Vagina (tissue), 2 donors: Measurements from ENCODE around the gene SLC44A1.

ENCODE experiments used
- CTCF ChIP-seq, 3 experiments: fragments of 450-650 bp in 2 of 3; fragments of 200-600 bp in 1 of 3; sonication (generic) in 1 of 3; IDR thresholded peaks; one replicate each; pipeline ENCODE4 v1.5.1; 2017 to 2019; ENCODE audit warnings: antibody characterized with exemption in 3 of 3, mild to moderate bottlenecking in 2 of 3, moderate library complexity in 2 of 3
- POLR2AphosphoS5 ChIP-seq, 2 donors: sonication (generic); formaldehyde crosslinking; IDR thresholded peaks; one replicate each; pipeline ENCODE4 v1.9.0; 2017; ENCODE audit warnings: antibody characterized with exemption in 2 of 2, mild to moderate bottlenecking in 2 of 2, low read depth in 1 of 2; ENCODE audit not compliant: insufficient read depth in 1 of 2

- TF ChIP-seq CTCF (IDR thresholded peaks at IDR 0.05) (no peak), POLR2AphosphoS5 (IDR thresholded peaks at IDR 0.05; ENCODE audit: insufficient read depth in 1 of 2, low read depth in 1 of 2) (no peak)
Measured at GRCh38 chr9:105376893-105377292, 132.4 kb downstream of the SLC44A1 start.
